ENCODE results near the gene CLOCK. TPM values are rescaled to one million over a fixed set of nuclear protein-coding genes. Genes with fewer than 3 reads are reported as not detected.

Gene CLOCK
- total RNA-seq, 1 experiment from 2014 or later, result 14.9 TPM

- no TSS peak for BruUV-seq (replicated peaks)
- no peak for DNase-seq (ENCODE audit: low spot score)
- no peaks in the 10 kb centered on the region for H3K36me3 ChIP-seq (ENCODE audit: insufficient read depth, low read length, poor library complexity, severe bottlenecking)
- ChIA-PET POLR2A (ENCODE audit: low non-redundant PET) (no interaction called here), CTCF (no interaction called here)
- TF ChIP-seq EZH2 (IDR thresholded peaks at IDR 0.05; ENCODE audit: borderline replicate concordance, low read depth, low read length, poor library complexity, severe bottlenecking), result no peak
- TF ChIP-seq, protein P1, sequence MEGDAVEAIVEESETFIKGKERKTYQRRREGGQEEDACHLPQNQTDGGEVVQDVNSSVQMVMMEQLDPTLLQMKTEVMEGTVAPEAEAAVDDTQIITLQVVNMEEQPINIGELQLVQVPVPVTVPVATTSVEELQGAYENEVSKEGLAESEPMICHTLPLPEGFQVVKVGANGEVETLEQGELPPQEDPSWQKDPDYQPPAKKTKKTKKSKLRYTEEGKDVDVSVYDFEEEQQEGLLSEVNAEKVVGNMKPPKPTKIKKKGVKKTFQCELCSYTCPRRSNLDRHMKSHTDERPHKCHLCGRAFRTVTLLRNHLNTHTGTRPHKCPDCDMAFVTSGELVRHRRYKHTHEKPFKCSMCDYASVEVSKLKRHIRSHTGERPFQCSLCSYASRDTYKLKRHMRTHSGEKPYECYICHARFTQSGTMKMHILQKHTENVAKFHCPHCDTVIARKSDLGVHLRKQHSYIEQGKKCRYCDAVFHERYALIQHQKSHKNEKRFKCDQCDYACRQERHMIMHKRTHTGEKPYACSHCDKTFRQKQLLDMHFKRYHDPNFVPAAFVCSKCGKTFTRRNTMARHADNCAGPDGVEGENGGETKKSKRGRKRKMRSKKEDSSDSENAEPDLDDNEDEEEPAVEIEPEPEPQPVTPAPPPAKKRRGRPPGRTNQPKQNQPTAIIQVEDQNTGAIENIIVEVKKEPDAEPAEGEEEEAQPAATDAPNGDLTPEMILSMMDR (conservative IDR thresholded peaks at IDR 0.05; ENCODE audit: low read depth, low read length), result no peak
- H3K27me3 ChIP-seq (replicated peaks; ENCODE audit: insufficient read depth, low read depth, low read length, poor library complexity), result no peaks in the 10 kb centered on the region
- intact Hi-C loops (cut with micrococcal nuclease; ENCODE audit: unreplicated experiment), result no loop called here
- no peaks in the 10 kb centered on the region for H3K9me3 ChIP-seq (ENCODE audit: low read depth, low read length, poor library complexity, severe bottlenecking)
- peaks cover 2% of the 10 kb centered on the region for H3K4me1 ChIP-seq (ENCODE audit: insufficient read depth, low read length, poor library complexity, severe bottlenecking)
- H3K4me3 ChIP-seq (ENCODE audit: low read depth, low read length, poor library complexity, severe bottlenecking), result no peak overlapping the region
- H3K27ac ChIP-seq (ENCODE audit: low read depth, low read length, poor library complexity, severe bottlenecking), result no peak overlapping the region
Observed at GRCh38 chr4:55393461-55394320, 153.0 kb downstream of the CLOCK start.

DNA sequence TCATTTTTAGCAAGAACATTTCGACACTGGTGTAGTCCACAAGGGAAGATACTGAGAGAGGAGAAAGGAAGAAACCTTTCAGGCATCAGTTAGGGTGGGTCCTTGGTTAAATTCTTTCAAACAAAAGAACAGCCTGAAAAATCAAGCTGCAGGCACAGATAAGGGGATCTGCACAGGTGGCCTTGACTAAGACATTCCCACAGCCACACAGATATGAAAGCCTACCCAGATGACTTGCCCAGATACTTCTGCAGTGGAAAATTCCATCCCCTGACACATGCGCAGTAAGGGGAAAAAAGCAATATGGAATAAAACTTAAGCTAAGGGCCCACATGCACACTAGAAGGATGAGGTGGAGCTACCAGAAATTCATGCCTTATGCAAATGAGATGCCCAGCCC lies 159.9 kb downstream of the CLOCK start:
- Histone ChIP-seq H3K27me3 (replicated peaks; ENCODE audit: insufficient read depth, low read depth, low read length, poor library complexity) (no peaks in the 10 kb centered on the region), H3K9me3 (ENCODE audit: low read depth, low read length, poor library complexity, severe bottlenecking) (no peaks in the 10 kb centered on the region), H3K4me3 (ENCODE audit: low read depth, low read length, poor library complexity, severe bottlenecking) (no peak overlapping the region), H3K36me3 (ENCODE audit: insufficient read depth, low read length, poor library complexity, severe bottlenecking) (no peaks in the 10 kb centered on the region), H3K27ac (ENCODE audit: low read depth, low read length, poor library complexity, severe bottlenecking) (no peak overlapping the region), H3K4me1 (ENCODE audit: insufficient read depth, low read length, poor library complexity, severe bottlenecking) (no peaks in the 10 kb centered on the region)
- POLR2A ChIA-PET (ENCODE audit: low non-redundant PET), result no interaction called here
- BruUV-seq (replicated peaks), result no TSS peak
- no peak for TF ChIP-seq EZH2 (IDR thresholded peaks at IDR 0.05; ENCODE audit: borderline replicate concordance, low read depth, low read length, poor library complexity, severe bottlenecking)
- TF ChIP-seq, protein P1 (conservative IDR thresholded peaks at IDR 0.05; ENCODE audit: low read depth, low read length), result no peak
- CTCF ChIA-PET, result no interaction called here
- no peak for DNase-seq (ENCODE audit: low spot score)
- intact Hi-C loops (cut with micrococcal nuclease; ENCODE audit: unreplicated experiment), result no loop called here

DNA sequence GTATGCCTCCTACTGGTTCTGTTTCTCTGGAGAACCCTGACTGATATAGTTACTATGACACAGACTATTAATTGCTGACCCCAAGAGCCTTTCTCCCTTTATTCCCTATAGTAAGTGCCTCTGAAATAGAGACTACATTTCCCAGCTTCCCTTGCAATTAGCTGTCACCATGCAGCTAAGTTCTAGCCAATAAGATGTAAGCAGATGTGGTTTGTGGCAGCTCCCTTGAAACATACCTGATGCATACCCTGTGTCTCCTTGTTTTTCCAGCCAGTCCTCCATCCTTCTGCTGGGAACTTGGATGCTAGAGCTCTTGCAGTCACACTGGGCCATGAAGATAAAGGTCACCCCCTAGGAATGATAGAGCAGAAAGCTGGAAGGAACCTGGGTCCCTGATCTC lies 160.6 kb downstream of the CLOCK start:
- intact Hi-C loops (cut with micrococcal nuclease; ENCODE audit: unreplicated experiment), result no loop called here
- H3K27ac ChIP-seq (ENCODE audit: low read depth, low read length, poor library complexity, severe bottlenecking), result no peak overlapping the region
- H3K27me3 ChIP-seq (replicated peaks; ENCODE audit: insufficient read depth, low read depth, low read length, poor library complexity), result no peaks in the 10 kb centered on the region
- POLR2A ChIA-PET (ENCODE audit: low non-redundant PET), result no interaction called here
- no peaks in the 10 kb centered on the region for H3K4me1 ChIP-seq (ENCODE audit: insufficient read depth, low read length, poor library complexity, severe bottlenecking)
- no TSS peak for BruUV-seq (replicated peaks)
- H3K9me3 ChIP-seq (ENCODE audit: low read depth, low read length, poor library complexity, severe bottlenecking), result no peaks in the 10 kb centered on the region
- TF ChIP-seq, protein P1 (conservative IDR thresholded peaks at IDR 0.05; ENCODE audit: low read depth, low read length), result no peak
- no peak for TF ChIP-seq EZH2 (IDR thresholded peaks at IDR 0.05; ENCODE audit: borderline replicate concordance, low read depth, low read length, poor library complexity, severe bottlenecking)
- CTCF ChIA-PET, result no interaction called here
- no peak overlapping the region for H3K4me3 ChIP-seq (ENCODE audit: low read depth, low read length, poor library complexity, severe bottlenecking)
- H3K36me3 ChIP-seq (ENCODE audit: insufficient read depth, low read length, poor library complexity, severe bottlenecking), result no peaks in the 10 kb centered on the region
- peak; percentile 17 for DNase-seq (ENCODE audit: low spot score)

Measured in A673 (cell line).